PC-3 (cell line): Measurements from ENCODE around the gene TPST2. TPM values are rescaled to one million over a fixed set of nuclear protein-coding genes. Genes with fewer than 3 reads are reported as not detected.

ENCODE experiments used
- ATAC-seq: fragments of 200-7000 bp; cut with Tn5 transposase; 2 replicates; pipeline ENCODE4 v1.9.1; 2020; ENCODE audit warnings: mild to moderate bottlenecking, moderate library complexity
- BruUV-seq: library from RNA; stranded (reverse); fragments of 400-500 nt; replicated peaks from 2 replicates; lab custom pipeline; 2021; lab: Mats Ljungman, UMichigan
- CTCF ChIA-PET: fragments of 300-600 bp; sonication (Branson Sonifier 250); formaldehyde crosslinking; loops from one replicate; lab custom pipeline; 2022; ENCODE audit warnings: antibody characterized with exemption; lab: Charles Lee
- POLR2A ChIA-PET: fragments of 300-600 bp; sonication (Branson Sonifier 250); formaldehyde crosslinking; loops from one replicate; lab custom pipeline; 2022; ENCODE audit warnings: antibody characterized with exemption; ENCODE audit not compliant: unreplicated experiment; lab: Charles Lee
- DNase-seq: peaks from one replicate; pipeline ENCODE4 v3.0.0-alpha.2; 2015
- H2AFZ ChIP-seq: fragments of 300-600 bp; sonication (generic); 2 replicates; pipeline ENCODE4 v1.6.0; 2016; ENCODE audit warnings: antibody characterized with exemption, low read length
- H3F3A ChIP-seq: fragments of 300-600 bp; sonication (generic); one replicate; pipeline ENCODE4 v1.6.0; 2017; ENCODE audit warnings: antibody characterized with exemption, low read length, control low read depth, mild to moderate bottlenecking; ENCODE audit not compliant: unreplicated experiment
- H3K27ac ChIP-seq: fragments of 300-600 bp; sonication (generic); 2 replicates; pipeline ENCODE4 v1.5.1; 2016; ENCODE audit warnings: mild to moderate bottlenecking, low read length
- H3K27me3 ChIP-seq: fragments of 300-600 bp; sonication (generic); 2 replicates; pipeline ENCODE4 v1.6.1; 2016; ENCODE audit warnings: low read length, mixed read lengths
- H3K36me3 ChIP-seq: fragments of 300-600 bp; sonication (generic); 2 replicates; pipeline ENCODE4 v1.6.1; 2016; ENCODE audit warnings: low read depth, mixed run types, low read length, mixed read lengths
- H3K4me1 ChIP-seq: fragments of 300-600 bp; sonication (generic); 2 replicates; pipeline ENCODE4 v1.5.1; 2016; ENCODE audit warnings: low read length; ENCODE audit not compliant: insufficient read depth
- H3K4me2 ChIP-seq: fragments of 300-600 bp; sonication (generic); 2 replicates; pipeline ENCODE4 v1.6.0; 2016; ENCODE audit warnings: low read length
- H3K4me3 ChIP-seq: fragments of 300-600 bp; sonication (generic); 2 replicates; pipeline ENCODE4 v1.5.1; 2016; ENCODE audit warnings: mild to moderate bottlenecking, low read length, mixed read lengths
- H3K79me2 ChIP-seq: fragments of 300-600 bp; sonication (generic); 2 replicates; pipeline ENCODE4 v1.6.1; 2017; ENCODE audit warnings: low read length, mixed read lengths
- H3K9ac ChIP-seq: fragments of 300-600 bp; sonication (generic); 2 replicates; pipeline ENCODE4 v1.6.0; 2016; ENCODE audit warnings: mild to moderate bottlenecking, low read length
- H3K9me2 ChIP-seq: fragments of 300-600 bp; sonication (generic); replicated peaks from 2 replicates; pipeline ENCODE4 v1.6.1; 2016; ENCODE audit warnings: mixed run types, low read length, mixed read lengths
- H3K9me3 ChIP-seq: fragments of 300-600 bp; sonication (generic); 2 replicates; pipeline ENCODE4 v1.6.1; 2016; ENCODE audit warnings: low read length, mixed read lengths
- H4K20me1 ChIP-seq: fragments of 300-600 bp; sonication (generic); 2 replicates; pipeline ENCODE4 v1.6.1; 2016; ENCODE audit warnings: low read length, mixed read lengths
- CTCF ChIP-seq: fragments of 300-600 bp; sonication (generic); conservative IDR thresholded peaks from 2 replicates; pipeline ENCODE4 v1.5.1; 2017; ENCODE audit warnings: antibody characterized with exemption, low read depth, mild to moderate bottlenecking, low read length
- EZH2 ChIP-seq: fragments of 300-600 bp; sonication (generic); IDR thresholded peaks from one replicate; pipeline ENCODE4 v1.6.1; 2017; ENCODE audit warnings: antibody characterized with exemption, mild to moderate bottlenecking, low read length; ENCODE audit not compliant: unreplicated experiment
- EZH2phosphoT487 ChIP-seq: fragments of 300-600 bp; sonication (generic); IDR thresholded peaks from 2 replicates; pipeline ENCODE4 v1.6.1; 2018; ENCODE audit warnings: mild to moderate bottlenecking, antibody characterized with exemption, low read length, borderline replicate concordance
- intact Hi-C: fragments of 100-400 bp; cut with micrococcal nuclease; formaldehyde crosslinking; loops from 2 replicates; pipeline ENCODE4 v1.9.0; 2023
- total RNA-seq: library from RNA; depleted of rRNA; stranded (reverse); fragments of >200 nt; gene quantifications from 2 replicates; pipeline ENCODE4 v1.2.3, GENCODE V29; 2014

The TPST2 gene
- total RNA-seq, 1 experiment from 2014 or later: 8.1 TPM

DNA sequence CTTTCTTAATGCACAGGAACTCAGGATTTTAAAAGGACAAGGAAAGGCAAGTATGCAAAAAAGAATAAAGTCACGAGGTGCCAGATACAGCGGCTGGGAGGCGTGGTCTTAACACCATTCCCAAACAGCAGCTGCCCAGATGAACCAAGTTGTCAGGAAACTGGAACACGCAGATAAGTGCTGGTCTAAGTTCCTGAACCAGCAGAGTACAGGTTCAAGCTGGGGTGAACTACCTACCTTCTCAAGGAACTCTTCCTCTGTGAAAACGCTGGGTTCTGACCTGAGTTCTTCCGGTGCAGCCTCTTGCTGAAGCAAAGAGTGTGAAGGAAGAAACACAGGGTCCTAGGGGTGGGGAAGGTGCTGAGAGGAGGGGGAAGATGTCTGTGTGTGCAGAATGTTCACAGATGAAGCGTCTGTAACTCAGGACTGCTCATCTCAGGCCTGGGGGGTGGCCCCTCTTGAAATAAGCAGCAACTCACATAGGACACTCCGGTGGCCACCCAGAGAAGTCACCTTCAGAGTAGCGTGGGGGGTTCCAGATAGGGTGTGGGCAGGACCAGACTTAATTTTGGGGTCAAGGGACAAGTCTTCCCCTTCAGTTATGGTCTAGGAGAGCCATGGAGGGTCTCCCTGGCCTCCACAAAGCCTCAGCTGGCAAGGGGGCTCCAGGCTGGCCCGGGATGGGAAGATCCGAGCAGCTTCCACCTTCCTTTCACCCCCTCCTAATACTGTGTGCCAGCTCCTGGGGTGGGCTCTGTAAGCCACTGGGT is 3.2 kb downstream of the TPST2 start:
- no peaks in the 10 kb centered on the region for H3F3A ChIP-seq
- H3K27me3 ChIP-seq: no peaks in the 10 kb centered on the region
- ChIA-PET CTCF (no interaction called here), POLR2A (no interaction called here)
- DNase-seq (no peak), ATAC-seq (no peak)
- intact Hi-C loops: loop anchor here (10.0 kb wide), 1 partner anchor 72 kb away; the partner anchor contains the start of gene TFIP11
- H3K4me3 ChIP-seq: no peak overlapping the region
- H4K20me1 ChIP-seq: no peaks in the 10 kb centered on the region
- H2AFZ ChIP-seq: no peak overlapping the region
- no TSS peak for BruUV-seq
- H3K9me3 ChIP-seq: no peaks in the 10 kb centered on the region
- no peak overlapping the region for H3K27ac ChIP-seq
- no peaks in the 10 kb centered on the region for H3K36me3 ChIP-seq
- no peak overlapping the region for H3K9ac ChIP-seq
- no peak overlapping the region for H3K4me2 ChIP-seq
- H3K4me1 ChIP-seq: peaks cover 16% of the 10 kb centered on the region
- 0 out of 2 replicates have a peak, but pooled peaks cover 3% of the 10 kb centered on the region for H3K79me2 ChIP-seq
- TF ChIP-seq EZH2 (no peak), EZH2phosphoT487 (no peak), CTCF (no peak)
- no peaks in the 10 kb centered on the region for H3K9me2 ChIP-seq

DNA sequence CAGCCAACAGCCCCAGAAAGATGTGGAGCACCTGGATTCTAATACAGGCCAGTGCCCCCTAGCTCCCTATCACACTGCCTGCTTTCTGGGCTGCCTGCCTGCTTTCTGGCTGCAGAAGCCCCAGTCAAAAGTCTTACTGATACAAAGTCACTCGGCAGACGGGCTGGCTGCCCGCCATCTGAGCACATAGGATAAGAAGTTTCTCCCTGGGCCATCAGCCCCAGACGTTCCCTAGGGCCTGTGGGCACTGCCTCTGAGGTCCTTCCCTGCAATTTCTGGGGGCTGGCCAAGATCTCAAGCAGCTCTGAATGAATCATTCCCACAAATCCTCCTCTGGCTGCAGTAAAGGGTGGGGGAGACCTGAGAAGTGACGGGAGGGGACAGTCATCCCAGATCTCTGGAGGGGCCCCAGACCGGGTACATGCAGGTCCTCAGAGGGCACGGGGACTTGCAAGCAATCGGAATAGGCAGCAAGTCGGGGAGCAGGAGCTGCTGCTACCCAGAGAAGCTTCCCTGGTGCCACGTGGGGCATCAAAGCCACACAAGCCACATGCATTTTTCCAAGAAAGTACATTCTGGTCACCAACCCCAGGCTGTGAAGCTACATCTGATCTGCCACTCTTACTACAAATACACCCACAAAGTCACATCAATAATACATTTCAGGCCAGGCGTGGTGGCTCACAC is 4.7 kb downstream of the TPST2 start:
- no peaks in the 10 kb centered on the region for H4K20me1 ChIP-seq
- DNase-seq: peak; percentile 81
- H3K9ac ChIP-seq: no peak overlapping the region
- H3K27ac ChIP-seq: no peak overlapping the region
- H3K4me2 ChIP-seq: peak overlapping the region; percentile 11
- H3K9me3 ChIP-seq: no peaks in the 10 kb centered on the region
- H3K4me3 ChIP-seq: no peak overlapping the region
- no peaks in the 10 kb centered on the region for H3K9me2 ChIP-seq
- H3K4me1 ChIP-seq: peaks cover 11% of the 10 kb centered on the region
- TF ChIP-seq EZH2phosphoT487: no peak
- TF ChIP-seq EZH2: no peak
- no peak for TF ChIP-seq CTCF
- ATAC-seq: peak; percentile 69
- H3K27me3 ChIP-seq: no peaks in the 10 kb centered on the region
- intact Hi-C loops: loop anchor here (10.0 kb wide), 1 partner anchor 70 kb away; the partner anchor contains the start of gene TFIP11
- H3F3A ChIP-seq: no peaks in the 10 kb centered on the region
- 0 out of 2 replicates have a peak, but pooled peaks cover 3% of the 10 kb centered on the region for H3K79me2 ChIP-seq
- ChIA-PET POLR2A (interaction anchor here (0.6 kb wide), 1 partner anchor 48 kb away, joined by 3 read pairs; no protein-coding TSS in a partner anchor), CTCF (no interaction called here)
- H2AFZ ChIP-seq: no peak overlapping the region
- no peaks in the 10 kb centered on the region for H3K36me3 ChIP-seq
- no TSS peak for BruUV-seq
